Transverse colon (tissue), 4 donors: ENCODE measurements around the gene PIGC.
"Not testable (repeated sequence)": the region's sequence is repeated elsewhere in the genome, so short reads cannot be mapped to it uniquely, and the experiment has no call there.

Source experiments
- CTCF ChIP-seq, 5 experiments: fragments of 200-600 bp in 3 of 5; fragments of 450-650 bp in 2 of 5; sonication (generic) in 3 of 5; IDR thresholded peaks; 1 replicate in 2 of 5; 2 replicates in 3 of 5; pipeline ENCODE4 v1.5.1; 2016 to 2017; ENCODE audit warnings: antibody characterized with exemption in 5 of 5, inconsistent platforms in 3 of 5, mild to moderate bottlenecking in 2 of 5, moderate library complexity in 1 of 5
- EP300 ChIP-seq: sonication (generic); formaldehyde crosslinking; IDR thresholded peaks from one replicate; pipeline ENCODE4 v1.6.1; 2017; ENCODE audit warnings: antibody characterized with exemption, low read depth
- POLR2A ChIP-seq: fragments of 450-650 bp; IDR thresholded peaks from one replicate; pipeline ENCODE4 v1.6.1; 2016; ENCODE audit warnings: antibody characterized with exemption, mild to moderate bottlenecking, moderate library complexity
- POLR2AphosphoS5 ChIP-seq, 3 donors: sonication (generic); formaldehyde crosslinking; IDR thresholded peaks; one replicate each; pipeline ENCODE4 v1.6.1; 2016; ENCODE audit warnings: antibody characterized with exemption in 3 of 3

GRCh38 chr1:172437183-172437582 lies 6.7 kb downstream of the PIGC start:
- TF ChIP-seq POLR2AphosphoS5 (IDR thresholded peaks at IDR 0.05); CTCF (IDR thresholded peaks at IDR 0.05); EP300; POLR2A: not testable (repeated sequence)
